HG02852 (cell line): ENCODE measurements around the gene WDFY3.

ENCODE experiments used
- ATAC-seq: cut with Tn5 transposase; IDR thresholded peaks from one replicate; pipeline ENCODE4 v1.9.1; 2021; ENCODE audit warnings: mild to moderate bottlenecking, moderate library complexity; ENCODE audit not compliant: unreplicated experiment

Gene WDFY3

DNA sequence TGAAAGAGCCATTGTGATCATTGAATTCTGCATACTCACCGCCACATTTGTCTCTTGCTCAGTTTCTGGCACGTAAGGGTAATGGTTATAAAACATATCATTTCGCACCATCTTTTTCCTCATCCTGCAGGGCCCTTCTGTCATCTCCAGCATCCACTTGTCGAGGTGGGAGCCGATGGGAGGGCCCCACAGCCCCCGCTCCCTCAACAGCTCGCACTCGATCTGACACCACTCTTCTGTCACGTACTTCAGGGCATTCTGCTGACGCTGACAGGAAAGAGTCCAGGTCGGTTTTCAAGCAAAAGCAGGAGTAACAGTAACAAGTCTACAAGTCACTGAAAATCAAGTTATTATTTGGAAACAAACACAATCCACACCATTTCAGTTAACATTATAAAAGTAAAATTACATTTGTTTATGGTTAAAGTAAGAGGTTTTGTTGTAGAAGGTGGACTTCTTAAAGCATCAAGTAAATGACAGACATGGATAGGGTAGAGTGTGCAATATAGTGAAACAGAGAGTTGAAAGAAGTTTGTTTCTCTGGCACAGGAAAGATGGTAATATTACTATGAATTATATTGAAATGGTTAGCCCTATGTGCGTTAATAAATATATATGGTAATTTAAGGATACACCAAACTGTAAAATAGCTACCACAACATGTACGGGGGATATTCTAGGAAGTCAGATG, 233.0 kb downstream of the WDFY3 start:
- no peak for ATAC-seq

DNA sequence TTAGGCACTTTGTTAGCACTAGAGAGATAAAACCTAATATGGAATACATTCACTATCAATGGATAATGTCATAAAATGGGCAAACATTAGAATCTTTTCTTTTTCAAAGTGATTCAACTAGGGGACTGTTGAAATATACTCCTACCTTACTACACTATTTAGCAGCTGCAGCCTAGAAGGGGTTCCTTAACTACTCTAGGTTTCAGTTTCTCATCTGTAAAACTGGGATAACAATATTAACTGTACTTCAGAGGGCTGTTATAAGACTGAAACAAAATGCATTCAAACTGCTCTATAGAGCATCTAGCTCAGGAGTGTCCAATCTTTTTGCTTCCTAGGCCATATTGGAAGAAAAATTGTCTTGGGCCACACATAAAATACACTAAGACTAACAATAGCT, 236.1 kb downstream of the WDFY3 start:
- no peak for ATAC-seq

DNA sequence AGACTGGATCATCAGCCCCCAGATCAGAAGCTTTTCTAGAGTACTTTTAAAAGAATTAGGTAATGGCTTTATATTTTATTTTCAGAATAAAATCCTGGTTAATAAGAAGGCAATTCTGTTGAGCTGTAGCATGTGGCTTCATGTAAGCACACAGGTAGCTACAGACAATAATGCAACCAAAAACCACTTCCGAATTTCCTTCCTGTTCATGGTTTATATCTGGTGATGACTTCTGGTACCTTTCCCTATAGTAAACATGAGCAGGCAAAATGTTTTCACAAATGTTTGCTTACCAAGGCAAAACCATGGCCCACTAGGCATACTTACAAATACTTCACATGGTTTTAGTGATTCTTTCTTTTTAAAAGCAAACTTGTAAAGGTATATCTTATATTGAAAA, 239.0 kb downstream of the WDFY3 start:
- no peak for ATAC-seq

DNA sequence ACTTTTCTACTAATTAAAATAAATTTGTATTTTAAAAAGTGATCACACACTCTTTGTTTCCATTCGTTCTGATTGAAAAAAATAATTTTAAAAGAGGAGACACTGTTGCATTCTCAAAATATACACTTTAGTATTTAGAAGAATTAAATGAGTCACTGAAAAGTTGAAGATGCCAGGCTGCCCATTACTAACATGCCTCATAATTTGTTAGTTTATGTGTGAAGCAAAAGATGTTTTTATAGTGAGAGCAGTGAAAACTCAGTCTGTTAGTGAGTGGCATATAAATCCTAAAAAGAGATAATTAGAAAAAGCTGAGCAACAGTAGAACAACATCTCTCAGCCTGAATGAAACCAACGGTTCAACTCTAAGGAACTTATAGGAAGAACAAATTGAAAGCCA, 240.1 kb downstream of the WDFY3 start:
- ATAC-seq, result no peak

DNA sequence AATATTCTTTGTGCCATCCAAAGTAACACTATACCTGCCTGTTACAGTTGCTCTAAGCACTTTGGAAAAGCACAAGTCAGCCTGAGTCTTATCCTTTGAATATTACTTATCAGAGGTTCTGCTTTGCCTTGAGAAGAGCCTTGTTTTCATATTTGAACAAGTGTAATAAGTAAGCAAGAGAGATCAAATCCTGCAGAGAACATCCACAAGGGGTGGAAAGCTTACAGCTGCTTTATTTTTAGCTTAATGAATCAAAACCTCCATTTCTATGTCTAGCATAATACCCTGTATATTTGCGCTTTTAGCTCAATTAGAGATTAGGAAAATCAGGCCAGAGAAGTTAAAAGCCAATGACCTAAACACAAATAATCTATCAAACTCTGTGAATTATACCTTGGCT, 243.8 kb downstream of the WDFY3 start:
- ATAC-seq, result no peak

DNA sequence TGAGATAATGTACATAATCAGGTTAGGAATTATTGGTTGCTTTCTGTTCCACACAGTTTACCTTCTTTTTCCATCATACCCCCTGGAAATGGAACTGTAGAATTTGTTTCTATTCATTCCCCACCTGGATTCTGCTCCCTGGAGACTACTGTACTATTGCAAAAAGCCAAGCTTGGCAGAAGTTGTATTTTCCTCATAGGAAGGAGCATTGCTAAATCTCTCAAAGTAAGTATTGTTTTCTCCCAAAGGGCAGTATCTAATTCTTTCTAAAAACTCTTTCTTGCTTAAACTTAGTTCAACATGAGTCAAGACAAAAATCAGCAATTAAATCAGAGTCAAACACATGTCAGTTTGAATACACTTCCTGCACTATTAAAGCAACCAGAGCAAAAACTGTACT, 247.4 kb downstream of the WDFY3 start:
- ATAC-seq, result no peak

DNA sequence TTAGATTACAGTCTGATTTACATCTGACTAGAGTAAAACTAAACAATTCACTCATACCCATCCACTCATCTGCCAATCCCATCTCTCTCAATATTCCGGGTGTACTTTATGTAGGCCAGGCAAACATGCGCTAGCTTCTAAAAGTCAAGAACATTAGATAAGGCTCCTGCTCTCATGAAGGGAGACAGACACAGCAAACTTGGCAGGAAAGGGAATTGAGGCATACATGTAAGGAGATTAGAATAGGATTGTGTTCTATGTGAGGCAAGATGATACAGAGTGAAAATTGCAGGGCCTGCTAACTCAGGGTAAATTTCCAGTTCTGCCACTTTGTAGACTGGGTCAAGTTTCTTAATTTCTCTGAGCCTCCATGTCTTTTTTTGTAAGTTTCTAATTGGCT, 247.8 kb downstream of the WDFY3 start:
- ATAC-seq, result no peak

DNA sequence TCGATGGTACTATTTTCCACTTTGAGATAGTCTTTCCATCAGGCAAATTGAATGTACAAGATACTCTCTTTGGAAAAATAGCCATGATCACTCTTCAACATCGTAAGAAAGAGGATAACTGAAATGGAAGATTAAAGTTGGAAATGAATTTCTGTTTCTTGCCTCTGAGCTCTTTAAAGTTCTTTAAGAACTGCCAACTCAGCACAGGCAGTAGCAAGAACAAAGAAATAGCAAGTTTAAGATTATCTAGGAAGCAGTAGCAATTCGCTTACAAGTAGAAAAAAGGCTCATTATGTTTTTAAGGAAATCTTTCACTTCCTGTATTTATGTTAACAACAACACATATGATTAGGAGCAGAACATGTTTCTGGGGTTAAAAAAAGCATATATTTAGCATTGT, 255.9 kb downstream of the WDFY3 start:
- ATAC-seq, result no peak

DNA sequence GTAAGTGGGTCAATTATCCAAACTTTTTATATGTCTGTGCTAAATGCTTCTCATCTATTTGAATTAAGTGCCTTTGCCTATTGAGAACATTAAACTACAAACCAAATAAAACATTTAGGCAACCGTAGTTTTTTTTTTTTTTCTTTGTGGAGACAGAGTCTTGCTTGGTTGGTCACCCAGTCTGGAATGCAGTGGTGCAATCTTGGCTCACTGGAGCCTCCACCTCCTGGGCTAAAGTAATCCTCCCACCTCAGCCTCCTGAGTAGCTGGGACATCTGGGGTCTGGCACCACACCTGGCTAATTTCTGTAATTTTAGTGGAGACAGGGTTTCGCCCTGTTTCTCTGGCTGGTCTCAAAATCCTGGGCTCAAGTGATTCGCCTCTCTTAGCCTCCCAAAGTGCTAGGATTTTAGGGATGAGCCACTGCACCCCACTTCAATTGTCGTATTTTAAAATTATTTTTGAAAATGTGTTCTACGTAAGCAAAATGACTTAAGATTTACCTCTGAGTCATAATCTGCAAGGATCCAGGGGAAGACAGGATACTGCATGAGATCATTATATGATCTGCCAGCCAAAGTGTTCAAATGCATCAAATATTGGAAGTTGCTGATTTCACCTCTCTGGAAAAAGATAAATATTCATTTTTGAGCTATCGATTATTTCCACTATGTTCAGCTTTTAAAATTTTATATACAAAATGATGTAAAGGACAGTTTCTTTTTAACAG, 257.9 kb downstream of the WDFY3 start:
- ATAC-seq, result no peak

DNA sequence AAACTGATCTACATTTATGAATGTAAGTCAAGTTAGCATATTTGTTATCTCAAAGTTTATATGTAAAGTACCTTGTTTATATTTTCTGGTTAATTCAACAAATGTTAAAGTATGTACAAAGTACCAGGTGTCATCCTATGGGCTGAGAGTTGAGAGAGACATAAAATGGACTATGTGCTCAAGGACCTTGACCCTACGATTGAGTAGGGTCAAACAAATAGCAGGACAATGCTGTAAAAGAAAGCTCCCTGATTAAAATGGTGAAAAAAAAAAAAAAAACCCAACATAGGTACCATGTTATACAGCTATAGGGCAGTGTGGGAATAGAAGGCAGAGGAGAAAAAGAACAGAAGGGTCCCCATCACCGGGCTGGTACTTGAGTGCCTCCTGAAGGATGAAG, 260.2 kb downstream of the WDFY3 start:
- no peak for ATAC-seq

DNA sequence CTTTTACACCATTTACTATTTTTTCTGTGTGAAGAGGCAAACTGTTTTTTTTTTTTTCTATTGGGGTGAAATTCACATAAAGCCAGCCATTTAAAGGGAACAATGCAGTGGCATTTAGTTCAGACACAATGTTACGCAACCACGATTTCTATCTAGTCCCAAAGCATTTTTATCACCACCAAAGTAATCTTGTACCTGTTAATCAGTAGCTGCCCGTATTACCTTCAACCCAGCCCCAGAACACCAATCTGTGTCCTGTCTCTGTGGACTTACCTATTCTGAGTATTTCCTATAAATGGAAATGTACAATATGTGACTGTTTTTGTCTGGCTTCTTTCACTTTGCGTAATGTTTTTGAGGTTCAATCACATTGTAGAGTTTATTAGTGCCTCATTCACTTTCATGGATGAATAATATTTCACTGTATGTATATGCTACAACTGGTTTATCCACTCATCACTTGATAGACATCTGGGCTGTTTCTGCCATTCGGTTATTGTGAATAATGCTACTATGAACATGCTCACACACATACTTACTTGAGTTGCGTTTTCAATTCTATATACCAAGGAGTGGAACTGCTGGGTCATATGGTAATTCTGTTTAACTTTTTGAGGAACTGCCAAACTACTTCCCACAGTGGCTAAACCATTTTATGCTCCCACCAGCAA, 267.4 kb downstream of the WDFY3 start:
- ATAC-seq, result no peak

DNA sequence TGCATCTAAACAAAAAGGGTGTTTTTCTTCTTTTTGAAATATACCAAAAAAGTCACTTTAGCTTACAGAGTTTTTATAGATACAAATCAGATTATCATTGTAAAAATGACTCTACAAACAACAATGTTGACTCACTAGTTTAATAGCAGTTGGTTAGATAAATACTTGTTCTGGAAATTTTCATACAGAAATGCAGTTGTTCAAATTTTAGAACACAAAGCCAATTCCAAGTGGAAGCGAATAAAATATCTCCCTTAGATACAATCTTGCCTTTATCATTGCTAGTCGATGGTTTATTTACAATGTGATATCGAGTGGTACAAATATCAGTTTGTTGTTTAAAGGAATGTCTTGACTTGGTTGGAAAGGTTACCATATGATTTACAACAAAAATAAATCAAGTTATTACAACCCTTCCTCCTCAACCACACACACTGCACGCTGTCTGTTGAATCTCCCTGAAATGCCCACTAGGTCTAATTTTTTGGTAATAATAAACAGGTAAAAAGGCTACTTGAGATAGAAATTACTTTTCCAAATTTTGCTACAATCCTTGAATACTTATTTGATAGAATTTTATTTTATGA, 268.8 kb downstream of the WDFY3 start:
- no peak for ATAC-seq

DNA sequence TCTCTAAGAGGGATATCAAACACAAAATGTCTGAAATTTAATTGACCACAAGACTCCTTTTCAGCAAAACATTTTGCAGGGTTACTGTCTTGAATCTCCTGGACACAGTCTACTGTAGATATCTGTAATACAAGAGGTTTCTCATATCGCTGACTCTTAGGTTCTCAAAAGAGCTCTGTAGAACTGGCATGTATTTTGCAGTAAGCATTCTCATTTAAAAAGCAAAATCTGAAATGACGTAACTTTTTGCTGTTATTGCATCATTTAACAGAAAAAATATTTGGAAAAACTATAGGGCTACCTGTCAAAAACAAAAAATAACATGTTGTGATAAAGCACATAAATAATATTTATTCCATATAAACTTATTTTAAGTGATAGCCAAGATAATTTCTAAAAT, 269.3 kb downstream of the WDFY3 start:
- ATAC-seq, result no peak

DNA sequence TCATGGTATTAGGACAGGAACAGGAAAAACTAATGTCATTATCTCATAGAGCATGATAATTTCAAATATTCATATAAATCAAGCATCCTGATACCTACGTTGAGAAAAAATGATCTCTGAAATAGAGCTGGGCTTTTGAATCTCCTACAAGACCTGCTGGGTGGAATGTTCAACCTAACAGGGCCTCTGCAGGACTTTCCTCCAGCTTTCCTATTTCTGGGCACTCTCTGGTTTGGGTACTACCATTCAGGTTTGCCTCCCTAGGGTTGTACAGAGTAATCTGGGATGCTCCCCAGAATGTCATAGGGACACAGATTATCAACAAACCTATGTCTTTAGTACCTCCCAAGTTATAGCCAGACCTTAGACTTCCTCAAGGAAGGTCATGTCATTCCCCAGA, 274.7 kb downstream of the WDFY3 start:
- ATAC-seq, result no peak

DNA sequence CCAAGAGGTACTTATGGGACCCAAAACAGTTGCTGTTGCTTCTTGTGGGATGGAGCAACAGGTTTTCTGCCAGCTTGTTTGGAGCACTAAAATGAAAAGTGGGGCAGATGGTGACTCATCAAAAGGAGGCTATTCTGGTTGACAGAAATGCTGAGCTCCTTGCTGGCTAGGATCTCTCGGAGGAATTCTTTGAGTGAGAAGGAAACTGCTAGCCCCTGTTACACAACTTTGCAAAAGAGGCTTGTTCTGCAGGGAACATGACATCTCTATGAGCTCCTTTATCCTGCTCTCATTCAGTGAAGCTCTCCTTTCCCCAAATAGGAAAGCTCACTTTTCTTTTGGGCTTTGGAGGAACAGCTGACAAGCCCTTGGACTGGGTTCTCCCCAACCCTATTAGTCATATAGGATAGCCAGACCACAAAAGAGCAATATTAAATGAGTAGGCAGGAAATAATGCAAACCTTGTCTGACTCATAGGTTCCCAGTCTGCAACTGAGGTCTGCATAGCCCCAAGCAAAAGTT, 275.3 kb downstream of the WDFY3 start:
- no peak for ATAC-seq

DNA sequence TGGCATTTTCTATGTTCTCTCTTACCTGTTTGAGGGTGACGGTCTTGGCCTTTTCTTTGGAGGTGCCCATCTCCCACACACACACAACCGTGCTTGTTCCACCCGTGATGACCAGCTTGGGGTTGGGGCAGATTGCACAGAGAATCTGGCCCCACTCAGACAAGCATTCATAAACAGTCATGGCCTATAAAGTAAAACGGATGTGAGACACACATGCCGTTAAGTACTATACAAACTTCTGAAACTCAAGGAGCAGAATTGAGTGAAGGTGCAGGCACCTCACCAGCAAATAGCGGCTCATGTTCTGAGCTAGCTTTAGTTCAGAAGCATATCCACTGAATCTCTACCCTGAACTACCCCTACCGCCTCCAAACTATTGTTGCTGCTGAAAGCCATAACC, 276.0 kb downstream of the WDFY3 start:
- no peak for ATAC-seq

DNA sequence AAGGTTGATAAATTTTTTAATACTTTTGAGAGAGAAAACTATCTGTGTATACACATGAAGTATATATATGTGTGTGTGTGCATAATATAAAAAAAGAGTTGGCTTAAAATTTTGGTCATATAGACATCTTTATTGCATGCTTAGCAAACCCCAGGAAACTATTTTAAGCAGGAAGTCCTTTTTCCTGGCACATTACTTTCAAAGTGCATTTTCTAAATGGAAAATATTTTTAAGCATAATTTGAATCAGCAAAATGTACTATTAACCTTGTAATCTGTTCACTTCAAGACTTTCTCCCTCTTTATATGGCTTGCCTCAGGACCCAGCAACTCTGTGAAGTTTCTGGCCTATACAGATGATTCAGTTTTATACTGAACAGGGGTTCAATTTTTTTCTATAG, 277.3 kb downstream of the WDFY3 start:
- no peak for ATAC-seq

DNA sequence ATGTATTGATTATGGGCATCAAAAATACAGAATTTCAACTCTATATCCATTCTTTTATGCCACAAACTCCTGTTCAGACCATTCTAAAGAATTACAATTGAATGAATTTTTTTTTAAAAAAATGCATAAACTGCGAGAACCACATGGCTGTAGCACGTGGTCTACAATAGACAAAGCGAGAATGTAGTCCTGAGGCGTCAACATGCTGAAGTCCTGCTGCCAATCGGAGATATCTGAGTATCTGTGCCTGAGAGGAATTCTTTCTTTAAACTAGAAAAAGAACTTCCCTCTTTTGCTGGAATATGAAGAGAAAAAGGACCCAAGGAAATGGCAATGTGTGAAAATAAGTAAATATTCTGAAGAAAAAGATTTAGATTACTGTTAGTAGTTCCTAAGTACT, 277.9 kb downstream of the WDFY3 start:
- ATAC-seq, result no peak

DNA sequence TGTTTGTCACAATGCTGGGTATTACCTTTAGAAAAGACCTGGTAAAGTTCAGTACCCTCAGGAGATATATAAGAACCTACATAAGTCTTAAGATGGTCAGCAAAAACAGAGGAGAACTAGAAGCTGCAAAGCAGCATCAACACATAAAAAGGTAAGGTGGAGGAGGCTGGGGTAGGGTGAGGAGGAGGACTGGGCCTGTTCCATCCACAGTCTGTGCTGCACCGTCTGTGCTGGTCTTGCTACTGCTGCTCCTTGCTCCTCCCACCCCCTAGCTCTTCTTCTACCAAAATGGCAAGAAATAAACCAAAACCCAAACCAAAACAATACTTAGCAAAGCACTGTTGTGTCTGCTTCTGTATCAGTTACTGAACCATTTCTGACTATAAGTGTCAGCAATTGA, 281.4 kb downstream of the WDFY3 start:
- ATAC-seq, result no peak

DNA sequence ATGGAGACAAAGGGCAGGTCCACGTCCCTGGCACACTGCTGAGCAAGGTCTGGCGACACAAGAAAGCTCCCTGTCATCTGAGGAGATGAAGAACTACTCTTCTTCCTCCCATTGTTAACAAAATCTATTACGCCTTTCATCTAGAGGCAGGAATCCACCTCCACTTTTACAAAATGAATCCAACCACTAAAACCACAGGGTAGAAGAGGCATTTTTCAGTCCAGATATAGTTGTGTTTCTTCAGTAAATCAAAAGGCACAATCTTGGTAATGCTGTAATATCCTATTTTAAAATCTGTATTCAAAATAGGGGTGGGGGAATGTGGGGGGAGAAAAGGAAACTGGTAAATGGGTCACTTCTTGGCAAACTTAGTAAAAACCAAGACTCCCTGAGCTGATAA, 282.1 kb downstream of the WDFY3 start:
- no peak for ATAC-seq

DNA sequence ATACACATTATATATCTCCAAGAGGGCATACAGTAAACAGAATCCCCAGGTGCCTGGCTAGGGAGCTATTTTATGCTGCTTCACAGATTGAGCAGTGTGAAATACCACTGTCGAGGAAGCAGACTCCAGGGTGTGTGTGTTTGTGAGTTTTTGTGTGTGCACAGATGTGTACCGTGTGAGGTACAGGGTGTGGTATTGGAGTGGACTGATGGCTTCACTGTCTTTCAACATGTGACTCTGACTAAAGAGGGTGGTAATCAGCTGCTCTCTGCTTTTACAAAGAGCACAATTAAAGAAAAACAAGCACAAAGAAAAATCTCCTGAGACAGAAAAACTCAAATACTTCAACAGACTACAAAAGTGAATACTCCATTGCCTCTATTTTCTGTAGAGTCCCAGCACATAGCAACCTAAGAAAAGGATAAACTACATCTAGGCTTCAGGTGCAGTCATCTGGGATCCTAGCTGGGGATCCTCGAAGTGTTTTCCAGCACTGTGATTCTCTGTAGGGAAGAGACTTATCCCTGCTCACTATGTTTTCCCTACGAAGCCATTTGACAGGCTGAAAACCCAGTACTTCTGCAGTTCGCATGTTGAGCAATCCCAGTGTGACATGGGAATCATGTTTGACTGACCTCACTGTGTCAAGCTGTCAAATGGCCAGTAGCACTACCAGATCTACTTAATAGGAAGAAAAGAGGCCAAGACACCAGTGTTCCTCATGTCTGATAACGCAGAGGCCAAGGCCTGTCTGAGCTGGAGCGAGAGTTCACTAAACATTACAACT, 283.2 kb downstream of the WDFY3 start:
- no peak for ATAC-seq
